GM21423 (cell line): Measurements from ENCODE around the gene IQCE.
"Not testable (repeated sequence)": the region's sequence is repeated elsewhere in the genome, so short reads cannot be mapped to it uniquely, and the experiment has no call there.

Experiments
- ATAC-seq: cut with Tn5 transposase; IDR thresholded peaks from one replicate; pipeline ENCODE4 v1.9.1; 2021; ENCODE audit warnings: mild to moderate bottlenecking, moderate library complexity; ENCODE audit not compliant: unreplicated experiment

IQCE gene

GRCh38 chr7:2598154-2598823 is 39.5 kb downstream of the IQCE start:
- ATAC-seq: no peak

- no peak for ATAC-seq
Observed at GRCh38 chr7:2601065-2601464, 42.3 kb downstream of the IQCE start.

DNA sequence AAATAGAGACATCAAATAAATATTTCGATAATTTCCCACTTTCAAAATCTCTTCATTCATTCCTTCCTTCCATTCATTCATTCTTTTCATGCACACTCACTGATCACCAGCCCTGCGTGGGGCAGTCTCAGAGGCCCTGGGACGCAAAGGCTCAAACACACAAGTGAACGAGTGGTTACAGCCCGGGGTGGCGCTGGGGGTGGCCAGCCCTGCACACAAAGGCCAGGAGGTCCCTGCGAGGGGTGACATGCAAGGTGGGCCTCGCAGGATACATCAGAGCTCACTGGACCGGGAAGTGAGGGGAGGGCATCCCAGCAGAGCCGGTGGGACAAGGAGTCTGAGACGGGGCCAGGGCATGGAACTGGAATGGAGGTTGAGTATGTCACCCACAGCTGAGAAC is 43.1 kb downstream of the IQCE start:
- no peak for ATAC-seq

GRCh38 chr7:2602406-2603043 is 43.7 kb downstream of the IQCE start:
- no peak for ATAC-seq

DNA sequence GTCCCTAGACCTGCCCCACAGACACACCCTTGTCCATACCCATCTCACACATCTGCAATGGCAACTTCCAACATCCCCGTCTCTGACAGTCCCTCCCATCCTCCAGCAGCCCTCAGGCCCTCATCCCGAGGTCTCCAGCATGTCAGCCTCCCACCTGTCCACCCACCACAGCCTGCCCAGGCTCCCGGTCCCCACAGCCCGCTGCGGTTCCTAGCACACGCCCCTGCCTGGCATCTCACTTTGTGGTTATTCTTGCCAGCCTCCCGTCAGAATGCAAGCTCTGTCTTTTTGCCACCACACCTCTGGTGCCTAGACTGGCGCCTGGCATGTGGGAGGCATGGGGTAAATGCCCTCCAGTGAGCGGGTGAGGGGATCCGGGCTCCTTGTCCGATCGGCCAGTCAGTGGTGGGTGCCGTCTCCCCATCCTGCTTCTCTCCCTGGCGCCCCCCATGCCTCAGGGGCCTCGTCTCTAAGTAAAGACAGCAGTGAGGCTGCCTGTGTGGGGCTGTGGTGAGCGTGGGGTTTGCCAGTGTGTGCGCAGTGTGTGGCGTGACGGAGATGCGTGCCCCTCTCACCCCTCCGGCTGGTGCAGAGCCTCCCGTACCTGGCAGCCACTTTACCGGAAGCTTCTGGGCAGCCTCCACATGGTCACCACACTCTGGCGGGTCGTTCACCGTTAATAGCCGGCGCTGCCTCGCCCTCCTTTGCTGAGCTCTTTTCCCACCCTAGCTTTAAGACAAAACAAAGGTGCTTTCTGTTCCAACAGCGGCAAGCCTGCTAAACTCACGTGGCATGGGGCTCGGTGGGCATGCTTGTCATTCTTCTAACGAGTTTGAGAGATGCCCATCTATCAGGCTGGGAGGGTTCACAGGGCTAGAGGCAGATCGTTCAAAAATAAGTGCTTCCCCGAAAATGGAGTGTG is 44.5 kb downstream of the IQCE start:
- no peak for ATAC-seq

DNA sequence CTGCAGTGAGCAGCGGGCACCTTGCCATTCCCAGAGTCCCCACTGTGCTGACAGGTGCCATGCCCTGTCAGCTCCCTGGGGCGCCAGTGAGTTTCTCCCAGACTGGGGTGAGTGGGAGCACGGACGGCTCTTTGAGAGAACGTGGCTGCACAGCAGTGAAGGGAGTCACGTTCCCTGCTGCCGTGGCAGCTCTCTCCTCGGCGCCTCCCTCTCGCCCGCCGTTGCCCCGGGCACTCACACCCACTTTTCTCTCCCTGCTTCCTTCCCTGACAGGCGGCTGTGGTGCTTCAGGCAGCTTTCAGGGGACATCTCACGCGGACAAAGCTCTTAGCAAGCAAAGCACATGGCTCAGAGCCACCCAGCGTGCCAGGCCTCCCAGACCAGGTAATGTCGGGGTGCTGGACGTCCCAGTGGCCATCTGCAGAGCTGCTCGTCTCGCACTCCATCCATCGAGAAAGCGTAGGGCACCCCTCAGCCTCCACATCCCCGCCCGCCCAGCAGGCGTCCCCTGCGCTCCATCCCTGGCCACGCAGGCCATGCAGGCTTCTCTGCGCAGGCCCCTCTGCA is 45.9 kb downstream of the IQCE start:
- ATAC-seq: no peak

GRCh38 chr7:2605608-2606538 is 47.1 kb downstream of the IQCE start:
- no peak for ATAC-seq

DNA sequence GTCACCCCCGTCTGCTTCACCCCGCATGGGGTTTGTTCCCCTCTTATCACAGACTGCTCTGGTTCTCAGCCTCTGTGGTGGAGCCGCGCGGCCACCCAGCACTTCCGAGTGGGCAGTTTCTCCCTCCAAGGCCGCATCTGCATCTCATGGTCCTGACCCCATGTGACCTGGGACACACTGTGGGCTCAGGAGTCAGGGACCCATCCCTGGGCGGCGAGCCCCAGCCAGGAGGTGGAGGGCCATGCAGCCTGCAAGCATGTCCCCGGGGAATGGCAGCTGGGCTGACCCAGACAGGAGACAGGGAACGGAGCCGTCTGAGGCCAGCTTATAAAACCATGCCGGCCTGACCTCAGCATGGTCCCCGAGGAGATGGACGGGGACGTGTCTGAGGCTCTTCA is 47.8 kb downstream of the IQCE start:
- ATAC-seq: no peak

DNA sequence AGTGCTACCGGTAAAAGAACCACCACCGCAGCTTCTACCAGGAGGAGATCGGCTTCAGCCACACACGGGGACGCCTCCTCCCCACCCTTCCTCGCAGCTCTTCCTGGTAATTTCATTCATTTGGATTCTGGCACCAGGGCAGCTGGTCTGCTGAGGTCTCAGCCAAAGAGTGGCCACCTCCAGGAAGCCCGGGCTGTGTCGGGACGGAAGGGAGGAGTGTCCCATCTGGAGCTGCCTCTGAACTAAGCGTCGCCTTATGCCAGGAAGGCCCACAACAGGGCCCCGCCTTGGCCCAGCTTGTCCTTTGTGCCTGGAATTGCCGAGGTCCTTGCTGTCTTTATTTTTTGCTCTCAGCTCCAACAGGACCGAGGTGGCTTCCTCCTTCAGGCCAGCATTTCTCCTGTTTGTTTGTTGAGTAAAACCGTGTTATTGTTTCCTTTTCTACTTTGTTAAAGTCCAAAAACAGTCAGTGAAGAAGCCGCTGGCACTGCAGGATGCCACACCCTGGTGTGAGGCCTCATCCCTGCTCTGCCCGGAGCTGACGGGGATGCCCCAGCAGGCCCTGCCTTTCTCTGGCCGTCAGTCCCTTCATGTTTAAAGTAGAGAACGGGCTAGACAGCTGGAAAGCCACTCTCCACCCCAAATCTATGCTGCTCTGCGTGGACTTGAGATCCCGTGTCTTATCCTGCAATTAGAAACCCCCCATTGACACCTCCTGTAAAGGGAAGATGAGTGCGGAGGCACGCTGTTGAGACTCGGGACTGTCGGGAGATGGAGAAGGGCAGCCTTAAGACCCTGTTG is 48.5 kb downstream of the IQCE start:
- ATAC-seq: no peak

GRCh38 chr7:2607923-2608904 is 49.4 kb downstream of the IQCE start:
- ATAC-seq: no peak

DNA sequence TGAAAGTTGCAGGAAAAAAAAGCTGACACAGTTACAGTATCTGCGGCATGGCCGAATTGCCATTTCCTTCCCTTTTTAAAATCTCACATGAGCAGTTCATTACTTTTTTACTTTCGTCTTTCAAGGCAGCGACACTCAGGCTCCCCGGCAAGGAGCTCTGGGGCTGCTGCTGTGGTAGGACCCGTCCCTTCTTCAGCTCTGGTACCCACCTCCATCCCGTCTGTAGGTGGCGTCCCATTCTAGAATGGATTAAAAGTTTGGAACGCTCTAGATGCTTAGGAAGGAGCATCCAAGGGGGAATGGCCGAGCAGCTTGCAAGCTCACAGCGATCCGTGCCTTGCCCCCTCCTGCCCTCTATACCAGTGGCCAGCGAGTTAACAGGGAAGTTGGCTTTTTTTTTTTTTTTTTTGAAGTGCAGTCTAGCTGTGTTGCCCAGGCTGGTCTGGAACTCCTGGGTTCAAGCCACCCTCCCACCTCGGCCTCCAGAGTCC is 50.2 kb downstream of the IQCE start:
- ATAC-seq: peak; percentile 71

DNA sequence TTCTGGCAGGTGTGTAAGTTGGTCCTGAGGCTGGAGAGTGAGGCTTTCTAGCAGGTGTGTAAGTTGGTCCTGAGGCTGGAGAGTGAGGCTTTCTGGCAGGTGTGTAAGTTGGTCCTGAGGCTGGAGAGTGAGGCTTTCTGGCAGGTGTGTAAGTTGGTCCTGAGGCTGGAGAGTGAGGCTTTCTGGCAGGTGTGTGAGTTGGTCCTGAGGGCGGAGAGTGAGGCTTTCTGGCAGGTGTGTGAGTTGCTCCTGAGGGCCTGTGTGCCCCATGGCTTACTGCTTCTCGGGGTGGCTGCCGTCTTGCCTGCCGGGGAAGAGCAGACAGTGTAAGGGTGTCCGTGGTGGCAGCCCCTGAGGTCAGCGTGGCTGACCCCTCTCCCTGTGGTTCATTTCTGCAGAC is 50.9 kb downstream of the IQCE start:
- ATAC-seq: not testable (repeated sequence)

GRCh38 chr7:2610466-2610865 is 51.7 kb downstream of the IQCE start:
- no peak for ATAC-seq

DNA sequence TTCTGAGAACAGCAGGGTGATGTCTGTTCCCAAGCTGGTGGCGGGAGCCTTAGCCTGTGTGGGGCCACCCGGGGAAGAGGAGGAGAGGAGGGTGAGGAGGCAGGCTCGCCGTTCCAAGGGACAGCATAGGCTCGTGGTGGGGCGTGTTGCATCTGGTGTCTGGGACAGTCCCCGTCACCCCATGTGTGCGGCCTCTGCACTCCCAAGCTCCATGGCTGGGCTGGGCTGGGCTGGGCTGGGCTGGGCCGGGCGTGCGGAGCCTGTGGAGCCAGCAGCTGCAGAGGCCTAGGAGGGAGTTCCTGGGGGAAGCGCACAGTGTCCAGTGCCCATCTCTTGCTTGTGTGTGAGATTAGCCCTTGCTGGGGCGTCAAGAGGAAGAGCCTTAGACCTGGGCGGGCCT is 52.1 kb downstream of the IQCE start:
- ATAC-seq: no peak

DNA sequence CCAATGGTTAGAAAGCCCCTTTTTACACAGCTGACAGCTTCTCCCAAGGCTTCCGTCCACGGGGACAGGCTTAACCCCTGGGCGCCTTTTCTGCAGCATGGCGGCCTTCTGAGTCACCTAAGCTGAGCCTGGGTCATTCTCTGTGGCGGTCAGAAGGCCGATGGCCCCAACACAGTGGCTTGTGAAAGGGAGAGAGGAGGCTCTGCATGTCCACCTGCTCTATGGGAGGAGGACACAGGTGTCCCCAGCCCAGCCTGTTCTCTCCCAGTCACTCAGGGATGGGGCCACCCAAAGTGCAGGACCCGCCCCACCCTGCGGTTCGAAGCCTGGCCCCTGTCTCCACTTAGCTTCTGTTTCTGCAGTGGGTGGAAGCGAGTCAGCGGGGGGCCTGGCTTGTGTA is 52.6 kb downstream of the IQCE start:
- ATAC-seq: no peak

GRCh38 chr7:2611922-2612321 is 53.1 kb downstream of the IQCE start:
- no peak for ATAC-seq

GRCh38 chr7:2612445-2613097 is 53.8 kb downstream of the IQCE start:
- ATAC-seq: no peak
